HG03159 (cell line): ENCODE measurements around the gene ISG15.
"Not testable (repeated sequence)": the region's sequence is repeated elsewhere in the genome, so short reads cannot be mapped to it uniquely, and the experiment has no call there.

ENCODE experiments used
- ATAC-seq: cut with Tn5 transposase; IDR thresholded peaks from one replicate; pipeline ENCODE4 v1.9.1; 2021; ENCODE audit warnings: mild to moderate bottlenecking, moderate library complexity; ENCODE audit not compliant: unreplicated experiment

Gene ISG15

DNA sequence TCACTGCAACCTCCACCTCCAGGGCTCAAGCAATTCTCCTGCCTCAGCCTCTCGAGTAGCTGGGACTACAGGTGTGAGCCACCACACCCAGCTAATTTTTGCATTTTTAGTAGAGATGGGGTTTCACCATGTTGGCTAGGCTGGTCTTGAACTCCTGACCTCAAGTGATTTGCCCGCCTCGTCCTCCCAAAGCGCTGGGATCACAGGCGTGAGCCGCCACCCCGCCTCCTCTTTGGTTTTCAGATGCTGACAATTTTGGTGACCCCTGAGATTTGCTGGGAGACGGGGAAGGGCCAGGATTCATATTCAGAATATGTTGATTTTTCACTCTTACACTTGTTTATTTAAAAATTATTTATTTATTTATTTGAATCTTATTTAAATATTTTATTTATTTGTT is 3.2 kb upstream of the ISG15 start:
- ATAC-seq = not testable (repeated sequence)

DNA sequence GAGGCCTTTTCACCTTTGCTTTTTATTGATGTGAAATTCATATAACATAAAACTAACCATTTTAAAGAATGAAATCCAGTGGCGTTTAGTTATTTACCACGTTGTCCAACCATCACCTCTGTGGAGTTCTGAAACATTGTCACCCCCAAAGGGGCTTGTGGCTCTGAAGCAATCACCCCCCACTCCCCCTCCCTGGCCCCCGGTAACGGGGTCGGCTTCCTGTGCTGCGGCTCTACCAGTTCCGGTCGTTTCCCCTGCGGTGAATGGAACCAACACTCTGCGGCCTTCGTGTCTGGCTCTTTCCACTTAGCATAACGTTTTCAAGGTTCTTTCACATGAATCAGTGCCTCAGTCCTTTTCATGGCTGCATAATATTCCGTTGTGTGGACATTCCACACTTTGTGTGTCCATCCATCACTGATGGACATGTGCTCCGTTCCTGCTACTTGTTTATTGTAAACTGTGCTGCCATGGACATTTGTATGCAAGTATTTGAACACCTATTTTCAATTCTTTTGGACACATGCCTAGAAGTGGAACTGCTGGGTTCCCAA is 1.8 kb upstream of the ISG15 start:
- ATAC-seq = no peak

GRCh38 chr1:1012736-1013104 is 577 bp upstream of the ISG15 start:
- not testable (repeated sequence) for ATAC-seq

DNA sequence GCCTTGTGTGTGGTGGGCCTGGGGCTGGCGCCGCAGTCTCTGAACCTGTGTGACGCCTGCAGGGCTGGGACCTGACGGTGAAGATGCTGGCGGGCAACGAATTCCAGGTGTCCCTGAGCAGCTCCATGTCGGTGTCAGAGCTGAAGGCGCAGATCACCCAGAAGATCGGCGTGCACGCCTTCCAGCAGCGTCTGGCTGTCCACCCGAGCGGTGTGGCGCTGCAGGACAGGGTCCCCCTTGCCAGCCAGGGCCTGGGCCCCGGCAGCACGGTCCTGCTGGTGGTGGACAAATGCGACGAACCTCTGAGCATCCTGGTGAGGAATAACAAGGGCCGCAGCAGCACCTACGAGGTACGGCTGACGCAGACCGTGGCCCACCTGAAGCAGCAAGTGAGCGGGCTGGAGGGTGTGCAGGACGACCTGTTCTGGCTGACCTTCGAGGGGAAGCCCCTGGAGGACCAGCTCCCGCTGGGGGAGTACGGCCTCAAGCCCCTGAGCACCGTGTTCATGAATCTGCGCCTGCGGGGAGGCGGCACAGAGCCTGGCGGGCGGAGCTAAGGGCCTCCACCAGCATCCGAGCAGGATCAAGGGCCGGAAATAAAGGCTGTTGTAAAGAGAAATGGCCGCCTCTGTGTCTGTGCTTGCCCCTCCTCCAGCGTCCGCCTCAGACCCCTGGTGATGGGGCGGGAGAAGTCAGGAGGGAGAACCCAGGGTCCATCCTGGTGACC is 788 bp downstream of the ISG15 start:
- no peak for ATAC-seq

- no peak for ATAC-seq
These were observed 1.7 kb downstream of the ISG15 start for GRCh38 chr1:1014799-1015681.

DNA sequence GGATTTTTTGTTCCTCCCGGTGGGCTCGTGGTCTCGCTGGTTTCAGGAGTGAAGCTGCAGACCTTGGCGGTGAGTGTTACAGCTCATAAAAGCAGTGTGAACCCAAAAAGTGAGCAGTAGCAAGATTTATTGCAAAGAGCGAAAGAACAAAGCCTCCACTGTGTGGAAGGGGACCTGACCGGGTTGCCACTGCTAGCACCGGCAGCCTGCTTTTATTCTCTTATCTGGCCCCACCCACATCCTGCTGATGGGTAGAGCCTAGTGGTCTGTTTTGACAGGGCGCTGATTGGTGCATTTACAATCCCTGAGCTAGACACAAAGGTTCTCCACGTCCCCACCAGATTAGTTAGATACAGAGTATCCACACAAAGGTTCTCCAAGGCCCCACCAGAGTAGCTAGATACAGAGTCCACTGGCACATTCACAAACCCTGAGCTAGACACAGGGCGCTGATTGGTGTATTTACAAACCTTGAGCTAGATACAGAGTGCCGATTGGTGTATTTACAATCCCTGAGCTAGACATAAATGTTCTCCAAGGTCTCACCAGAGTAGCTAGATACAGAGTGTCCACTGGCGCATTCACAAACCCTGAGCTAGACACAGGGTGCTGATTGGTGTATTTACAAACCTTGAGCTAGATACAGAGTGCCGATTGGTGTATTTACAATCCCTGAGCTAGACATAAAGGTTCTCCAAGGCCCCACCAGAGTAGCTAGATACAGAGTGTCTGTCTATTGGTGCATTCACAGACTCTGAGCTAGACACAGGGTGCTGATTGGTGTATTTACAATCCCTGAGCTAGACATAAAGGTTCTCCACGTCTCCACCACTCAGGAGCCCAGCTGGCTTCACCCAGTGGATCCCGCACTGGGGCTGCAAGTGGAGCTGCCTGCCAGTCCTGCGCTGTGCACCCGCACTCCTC is 4.4 kb downstream of the ISG15 start:
- ATAC-seq = not testable (repeated sequence)

DNA sequence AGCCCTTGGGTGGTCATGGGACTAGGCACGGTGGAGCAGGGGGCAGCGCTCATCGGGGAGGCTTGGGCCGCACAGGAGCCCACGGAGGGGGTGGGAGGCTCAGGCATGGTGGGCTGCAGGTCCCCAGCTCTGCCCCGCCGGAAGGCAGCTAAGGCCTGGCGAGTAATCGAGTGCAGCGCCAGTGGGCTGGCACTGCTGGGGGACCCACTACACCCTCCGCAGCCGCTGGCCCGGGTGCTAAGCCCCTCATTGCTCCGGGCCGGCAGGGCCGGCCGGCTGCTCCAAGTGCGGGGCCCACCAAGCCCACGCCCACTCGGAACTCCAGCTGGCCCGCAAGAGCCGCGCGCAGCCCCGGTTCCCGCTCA is 5.0 kb downstream of the ISG15 start:
- not testable (repeated sequence) for ATAC-seq

DNA sequence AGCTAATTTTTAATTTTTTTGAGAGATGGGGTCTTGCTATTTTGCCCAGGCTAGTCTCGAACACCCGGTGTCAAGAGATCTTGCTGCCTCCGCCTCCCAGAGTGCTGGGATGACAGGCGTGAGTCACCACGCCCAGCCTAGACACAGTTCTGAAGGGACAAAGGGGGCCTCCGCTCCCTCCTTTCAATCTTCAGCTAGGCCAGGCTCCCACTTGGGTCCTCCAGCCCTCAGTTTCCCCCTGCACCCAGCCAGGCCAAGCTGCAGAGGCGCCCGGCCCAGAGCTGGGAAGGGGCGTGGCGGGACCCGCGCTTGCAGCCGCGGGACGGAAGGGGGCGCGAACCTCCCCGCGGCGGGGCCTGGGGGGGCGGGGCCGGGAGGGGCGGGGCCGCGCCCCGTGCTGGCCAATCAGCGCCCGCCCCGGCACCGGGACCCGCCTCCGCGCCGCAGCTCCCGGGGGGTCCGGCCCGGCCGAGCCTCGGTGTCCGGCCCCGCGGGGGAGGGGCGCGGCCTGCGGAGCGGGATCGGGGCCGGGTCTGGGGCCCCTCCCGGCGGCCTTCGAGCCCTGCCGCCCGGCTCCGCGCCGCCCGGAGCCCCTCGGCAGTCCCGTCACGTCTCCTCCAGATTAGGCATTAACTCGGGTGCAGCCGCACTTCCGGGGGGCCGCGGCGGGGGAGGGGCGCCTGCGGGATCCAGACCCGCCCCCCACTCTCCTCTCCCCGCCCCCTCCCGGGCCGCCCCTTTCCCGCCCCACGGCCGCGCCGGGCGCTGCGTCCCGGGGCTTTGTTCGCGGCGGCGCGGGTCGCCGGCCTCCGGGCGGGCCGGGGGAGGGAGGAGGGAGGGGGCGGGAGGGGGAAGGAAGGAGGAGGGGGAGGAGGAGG is 6.1 kb downstream of the ISG15 start:
- peak; percentile 62 for ATAC-seq

DNA sequence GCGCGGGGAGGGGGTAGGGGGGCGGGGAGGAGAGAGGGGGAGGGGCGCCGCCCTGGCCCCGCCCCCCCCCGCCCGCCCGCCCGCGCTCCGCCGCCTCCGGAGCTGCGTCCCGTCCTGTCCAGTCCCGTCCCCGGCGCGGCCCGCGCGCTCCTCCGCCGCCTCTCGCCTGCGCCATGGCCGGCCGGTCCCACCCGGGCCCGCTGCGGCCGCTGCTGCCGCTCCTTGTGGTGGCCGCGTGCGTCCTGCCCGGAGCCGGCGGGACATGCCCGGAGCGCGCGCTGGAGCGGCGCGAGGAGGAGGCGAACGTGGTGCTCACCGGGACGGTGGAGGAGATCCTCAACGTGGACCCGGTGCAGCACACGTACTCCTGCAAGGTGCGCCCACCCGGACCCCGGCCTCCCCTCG is 6.7 kb downstream of the ISG15 start, which contains the start of gene AGRN:
Gene AGRN, plus strand, starts transcription at position 121 of the 405 bp plus-strand sequence. Its CDS starts 53 bp downstream, at position 174.
- ATAC-seq = peak; percentile 34

DNA sequence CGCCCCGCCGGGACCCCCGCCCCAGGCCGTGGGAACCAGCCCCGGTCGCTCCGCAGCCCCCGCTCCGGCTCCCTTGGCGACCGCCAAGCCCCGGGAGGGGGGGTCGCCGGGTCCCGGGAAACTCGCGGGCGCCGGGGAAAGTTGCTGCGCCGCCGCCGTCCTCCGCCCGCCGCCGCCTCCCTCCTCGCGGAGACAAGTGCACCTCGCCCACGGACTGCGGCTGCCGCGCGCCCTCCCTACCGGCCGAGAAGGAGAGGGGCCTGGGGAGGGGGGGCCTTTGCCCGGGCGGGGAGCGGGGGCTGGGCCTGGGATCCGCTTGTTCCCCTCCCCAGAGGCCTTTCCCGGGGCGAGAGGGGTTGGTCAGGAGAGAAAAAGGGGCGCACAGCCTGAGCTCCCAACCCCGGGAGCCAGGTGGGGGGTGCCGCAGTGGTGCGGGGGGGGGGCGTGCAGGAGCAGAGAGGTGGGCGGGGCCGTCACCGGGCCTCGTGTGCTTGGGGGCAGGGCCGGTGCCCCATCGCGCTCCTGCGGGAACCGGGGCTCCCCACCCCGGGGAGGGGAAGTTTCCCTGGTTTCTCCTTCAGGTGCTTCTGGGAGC is 7.2 kb downstream of the ISG15 start:
- peak; percentile 14 for ATAC-seq

- no peak for ATAC-seq
These were observed 8.0 kb downstream of the ISG15 start for GRCh38 chr1:1021010-1021919.

- no peak for ATAC-seq
These were observed 8.6 kb downstream of the ISG15 start for GRCh38 chr1:1021920-1022259.

DNA sequence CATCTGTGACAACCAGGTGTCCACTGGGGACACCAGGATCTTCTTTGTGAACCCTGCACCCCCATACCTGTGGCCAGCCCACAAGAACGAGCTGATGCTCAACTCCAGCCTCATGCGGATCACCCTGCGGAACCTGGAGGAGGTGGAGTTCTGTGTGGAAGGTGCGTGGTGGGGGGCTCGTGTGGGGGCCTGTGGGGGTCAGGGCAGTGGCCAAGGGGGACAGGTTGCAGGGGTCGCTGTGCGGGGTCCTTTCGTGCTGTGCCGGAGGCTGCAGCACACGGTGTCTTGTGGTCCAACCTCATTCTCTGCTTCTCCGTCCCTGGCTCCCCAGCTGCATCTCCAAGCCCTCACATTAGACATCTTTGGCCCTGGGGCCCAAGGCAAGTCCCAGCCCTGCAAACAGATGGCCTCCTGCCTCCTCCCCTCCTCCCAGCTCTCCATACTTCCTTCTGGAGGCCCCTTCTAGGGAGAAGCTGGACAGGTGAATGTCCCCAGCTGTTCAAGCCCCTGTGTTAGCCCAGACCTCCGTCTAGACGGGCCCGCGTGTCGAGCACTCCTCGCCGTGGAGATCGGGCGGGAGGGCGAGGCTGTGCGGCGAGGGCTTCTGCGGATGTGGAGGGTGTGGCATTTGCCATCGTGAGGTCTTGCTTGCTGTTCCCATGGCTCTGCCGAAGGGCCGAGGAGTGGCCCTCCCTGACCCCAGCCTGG is 9.2 kb downstream of the ISG15 start:
- ATAC-seq = no peak

DNA sequence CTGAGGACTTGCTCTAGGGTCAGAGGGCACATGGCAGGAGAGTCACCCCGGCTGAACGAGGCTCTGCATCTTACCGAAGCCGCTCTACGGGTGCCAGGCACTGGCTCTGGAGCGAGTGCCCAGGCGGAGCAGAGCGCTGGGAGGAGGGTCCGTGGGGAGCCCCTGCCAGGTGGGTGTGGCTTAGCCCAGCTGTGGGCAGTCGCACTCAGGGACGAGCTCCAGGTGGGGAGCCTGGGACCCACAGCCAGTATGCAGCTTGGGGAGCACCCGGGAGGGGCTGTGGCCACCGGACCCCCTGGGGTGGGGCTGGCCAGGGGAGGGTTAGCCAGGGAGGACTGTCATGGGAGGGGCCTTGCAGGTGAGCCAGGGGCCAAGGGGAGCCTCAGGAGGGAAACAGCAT is 10.4 kb downstream of the ISG15 start:
- no peak for ATAC-seq

GRCh38 chr1:1024149-1024770 is 11.0 kb downstream of the ISG15 start:
- no peak for ATAC-seq

- no peak for ATAC-seq
These were observed 11.7 kb downstream of the ISG15 start for GRCh38 chr1:1024771-1025699.
